Neural progenitor cell (in vitro differentiated cells): ENCODE data around the gene HCFC1.

Source experiments
- CTCF ChIP-seq: fragments of 200-600 bp; sonication (generic); IDR thresholded peaks from 2 replicates; pipeline ENCODE4 v1.5.1; 2017; ENCODE audit warnings: antibody characterized with exemption, mild to moderate bottlenecking
- EZH2 ChIP-seq: fragments of 200-600 bp; sonication (generic); IDR thresholded peaks from 2 replicates; pipeline ENCODE4 v1.6.1; 2017; ENCODE audit warnings: antibody characterized with exemption, mild to moderate bottlenecking, moderate library complexity
- EZH2phosphoT487 ChIP-seq: fragments of 200-600 bp; sonication (generic); IDR thresholded peaks from 2 replicates; pipeline ENCODE4 v1.6.1; 2017; ENCODE audit warnings: antibody characterized with exemption

- TF ChIP-seq CTCF = no peak
- no peak for TF ChIP-seq EZH2
- no peak for TF ChIP-seq EZH2phosphoT487
Observed at GRCh38 chrX:153968754-153969124, 2.9 kb downstream of the HCFC1 start.
